GM10248 (cell line): ENCODE data around the gene SPTLC3.

ENCODE experiments used
- CTCF ChIA-PET: fragments of 300-600 bp; sonication (Branson Sonifier 250); formaldehyde crosslinking; extraction: SDS; loops from one replicate; lab custom pipeline; 2021; ENCODE audit warnings: antibody characterized with exemption; lab: Yijun Ruan, JAX
- POLR2A ChIA-PET: fragments of 350-650 bp; sonication (Branson Sonifier 250); formaldehyde crosslinking; extraction: SDS; loops from one replicate; lab custom pipeline; 2020; ENCODE audit warnings: antibody characterized with exemption; lab: Yijun Ruan, JAX
- DNase-seq: peaks from one replicate; pipeline ENCODE4 v3.0.0; 2012; ENCODE audit errors: extremely low spot score
- TF ChIP-seq, protein P1 (sequence below): IDR thresholded peaks from 2 replicates; pipeline ENCODE4 v1.5.1; 2012; ENCODE audit warnings: mild to moderate bottlenecking, low read depth; ENCODE audit errors: extremely low read depth, missing control alignments, control extremely low read depth

SPTLC3 gene

DNA sequence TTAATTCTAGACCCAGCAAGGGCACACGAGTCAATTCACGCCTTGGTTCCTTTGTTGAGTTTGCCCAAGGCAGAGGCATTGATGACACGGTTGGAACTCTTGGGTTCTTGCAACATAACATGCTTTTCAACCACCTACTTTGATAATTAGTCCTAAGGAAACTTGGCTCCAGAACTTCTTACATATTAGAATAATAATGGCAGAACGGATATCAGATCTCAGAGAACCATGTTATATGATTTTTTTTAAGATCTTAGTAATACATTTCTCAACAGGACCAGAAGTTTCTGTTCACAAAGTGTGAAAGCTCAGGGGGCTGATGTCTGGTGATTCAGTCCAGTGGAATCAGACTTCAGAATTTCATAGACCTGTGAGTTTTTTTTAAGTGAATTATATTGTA, 19.2 kb downstream of the SPTLC3 start:
- ChIA-PET POLR2A (no interaction called here), CTCF (no interaction called here)

DNA sequence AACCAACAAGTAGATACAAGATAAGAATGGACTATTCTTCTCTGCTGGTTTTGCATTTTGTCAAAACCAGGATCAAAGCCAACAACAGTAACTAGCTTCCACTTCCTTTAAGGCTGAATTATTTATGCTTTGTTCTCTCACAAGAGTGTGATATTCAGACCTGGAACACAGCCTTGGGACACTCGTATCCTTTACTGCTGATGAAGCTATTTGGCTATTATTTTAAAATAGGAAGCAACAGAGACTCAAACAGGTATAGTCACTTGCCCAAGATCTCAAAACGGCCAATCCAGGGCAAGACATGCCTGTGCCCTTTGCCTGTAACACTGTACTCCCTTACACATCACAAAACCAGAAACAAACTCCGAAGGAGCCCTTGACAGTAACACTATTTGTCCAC, 19.9 kb downstream of the SPTLC3 start:
- TF ChIP-seq, protein P1, sequence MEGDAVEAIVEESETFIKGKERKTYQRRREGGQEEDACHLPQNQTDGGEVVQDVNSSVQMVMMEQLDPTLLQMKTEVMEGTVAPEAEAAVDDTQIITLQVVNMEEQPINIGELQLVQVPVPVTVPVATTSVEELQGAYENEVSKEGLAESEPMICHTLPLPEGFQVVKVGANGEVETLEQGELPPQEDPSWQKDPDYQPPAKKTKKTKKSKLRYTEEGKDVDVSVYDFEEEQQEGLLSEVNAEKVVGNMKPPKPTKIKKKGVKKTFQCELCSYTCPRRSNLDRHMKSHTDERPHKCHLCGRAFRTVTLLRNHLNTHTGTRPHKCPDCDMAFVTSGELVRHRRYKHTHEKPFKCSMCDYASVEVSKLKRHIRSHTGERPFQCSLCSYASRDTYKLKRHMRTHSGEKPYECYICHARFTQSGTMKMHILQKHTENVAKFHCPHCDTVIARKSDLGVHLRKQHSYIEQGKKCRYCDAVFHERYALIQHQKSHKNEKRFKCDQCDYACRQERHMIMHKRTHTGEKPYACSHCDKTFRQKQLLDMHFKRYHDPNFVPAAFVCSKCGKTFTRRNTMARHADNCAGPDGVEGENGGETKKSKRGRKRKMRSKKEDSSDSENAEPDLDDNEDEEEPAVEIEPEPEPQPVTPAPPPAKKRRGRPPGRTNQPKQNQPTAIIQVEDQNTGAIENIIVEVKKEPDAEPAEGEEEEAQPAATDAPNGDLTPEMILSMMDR, result no peak
- ChIA-PET CTCF (interaction anchor here (2.9 kb wide), 1 partner anchor 12 kb away, joined by 8 read pairs; no protein-coding TSS in a partner anchor), POLR2A (no interaction called here)
- no peak for DNase-seq

More for the DNA sequence above, 19.2 kb downstream of the SPTLC3 start:
- no peak for DNase-seq
- TF ChIP-seq, protein P1, result no peak

DNA sequence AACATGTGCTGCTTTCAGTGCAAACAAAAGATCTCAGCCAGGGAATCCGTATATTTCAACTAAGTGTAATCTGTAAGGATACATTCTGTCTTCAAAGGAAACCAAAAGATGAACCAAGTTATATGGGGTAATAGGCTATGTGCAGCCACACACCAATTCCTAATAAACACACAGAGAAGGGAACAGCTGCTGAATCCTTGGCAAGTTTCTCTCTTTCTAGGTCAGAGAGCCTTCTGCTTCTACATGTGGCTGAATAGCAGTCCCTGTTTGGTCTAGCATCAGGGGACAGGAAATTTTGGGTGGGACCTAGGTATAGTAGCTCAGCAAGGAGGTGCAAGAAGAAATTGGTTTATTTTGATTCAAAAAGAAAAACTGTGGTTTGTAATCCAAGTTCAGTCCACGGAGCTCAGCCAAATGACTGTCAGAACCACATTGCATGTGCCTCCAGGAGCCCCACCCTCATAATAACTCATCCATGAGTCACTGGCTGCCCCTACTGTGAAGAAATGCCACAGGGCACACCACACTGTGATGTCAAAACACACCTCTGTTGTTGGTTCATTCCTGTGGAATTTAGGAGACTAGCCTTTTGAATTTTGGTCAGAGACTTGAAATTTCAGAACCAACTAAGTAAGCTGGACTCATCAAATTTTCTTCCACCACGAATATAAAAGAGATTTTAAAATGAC, 21.1 kb downstream of the SPTLC3 start:
- ChIA-PET POLR2A (no interaction called here), CTCF (interaction anchor here (2.9 kb wide), 1 partner anchor 13 kb away, joined by 8 read pairs; no protein-coding TSS in a partner anchor)
- TF ChIP-seq, protein P1, result no peak
- no peak for DNase-seq

DNA sequence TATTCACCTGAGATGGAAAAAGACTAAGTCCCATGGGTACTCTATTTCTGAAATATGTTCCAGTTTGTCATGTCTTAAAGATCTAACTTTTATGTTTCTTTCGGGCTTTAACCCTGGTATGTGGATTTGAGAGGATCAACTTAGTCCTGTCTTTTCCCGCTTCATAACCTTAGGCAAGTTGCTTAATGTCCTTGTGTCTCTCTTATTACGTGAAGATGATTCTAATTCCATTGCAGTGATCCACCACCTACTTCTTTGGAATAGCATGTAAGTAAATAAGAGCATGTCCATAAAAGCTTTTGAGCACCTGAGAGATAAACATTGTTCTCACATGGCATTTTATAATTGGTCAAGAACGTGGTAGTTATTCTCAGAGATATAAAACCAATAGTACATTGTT, 23.0 kb downstream of the SPTLC3 start:
- CTCF ChIA-PET, result no interaction called here
- POLR2A ChIA-PET, result no interaction called here
- DNase-seq, result no peak
- TF ChIP-seq, protein P1, result no peak

DNA sequence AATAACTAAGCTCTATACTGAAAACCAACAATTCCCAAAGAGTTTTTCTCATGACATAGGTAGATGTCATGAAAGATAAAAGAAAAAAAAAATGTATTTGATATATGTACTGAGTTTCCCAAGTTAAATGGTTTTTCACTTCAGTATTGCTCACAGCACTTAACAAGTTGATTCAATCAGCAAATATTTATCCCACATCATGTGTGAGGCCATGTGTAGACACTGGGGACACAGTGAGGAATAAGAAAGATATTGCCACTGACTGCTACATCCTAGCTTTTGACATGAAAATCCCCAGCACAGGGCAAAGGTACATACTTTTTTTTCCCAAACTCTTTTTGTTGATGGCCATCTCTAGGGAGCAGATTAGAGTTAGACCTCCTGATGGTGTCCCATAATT, 25.3 kb downstream of the SPTLC3 start:
- TF ChIP-seq, protein P1, result no peak
- DNase-seq, result no peak
- ChIA-PET CTCF (interaction anchor here (3.3 kb wide), 1 partner anchor 16 kb away, joined by 14 read pairs; no protein-coding TSS in a partner anchor), POLR2A (no interaction called here)

DNA sequence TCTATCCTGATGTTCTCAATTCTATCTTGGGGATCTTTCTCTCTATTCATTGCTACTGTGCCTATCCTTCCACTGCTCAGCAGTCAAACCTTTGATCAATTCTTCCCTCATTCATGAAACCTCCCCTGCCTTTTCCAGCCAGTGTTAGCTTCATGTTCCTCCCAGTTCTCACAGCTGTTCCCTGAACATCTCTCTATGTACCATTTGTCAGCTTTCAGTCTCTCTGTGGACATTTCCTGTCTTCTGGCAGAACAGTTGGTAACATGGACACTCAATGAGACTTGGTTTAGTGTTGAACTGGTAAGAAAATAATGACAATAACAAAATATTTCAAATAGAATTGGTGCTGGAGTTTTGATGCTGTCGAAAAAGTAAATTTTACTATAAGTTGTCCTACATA, 26.2 kb downstream of the SPTLC3 start:
- no peak for DNase-seq
- ChIA-PET CTCF (interaction anchor here (3.3 kb wide), 1 partner anchor 16 kb away, joined by 14 read pairs; no protein-coding TSS in a partner anchor), POLR2A (no interaction called here)
- TF ChIP-seq, protein P1, result no peak
